Heart left ventricle (tissue), 16 donors: Measurements from ENCODE around the gene CDC14B. TPM values are rescaled to one million over a fixed set of nuclear protein-coding genes. Genes with fewer than 3 reads are reported as not detected.
"Not testable (repeated sequence)": the region's sequence is repeated elsewhere in the genome, so short reads cannot be mapped to it uniquely, and the experiment has no call there.

Source experiments
- ATAC-seq, 4 donors: fragments of 200-7000 bp; cut with Tn5 transposase; one replicate each; pipeline ENCODE4 v1.9.1; 2020 to 2022; ENCODE audit warnings: moderate library complexity in 4 of 4, mild to moderate bottlenecking in 3 of 4, moderate number of reproducible peaks in 1 of 4
- DNase-seq, 5 donors: peaks; one replicate each; pipeline ENCODE4 v3.0.0-alpha.2; 2020
- H3K27ac ChIP-seq, 12 donors: fragments of 200-600 bp; sonication (generic) in 4 of 12; one replicate each; pipeline versions ENCODE4 v1.5.0 to v1.8.0; 2016 to 2022; ENCODE audit warnings: mild to moderate bottlenecking in 2 of 12
- H3K27me3 ChIP-seq, 9 donors: fragments of 200-600 bp; sonication (generic) in 2 of 9; one replicate each; pipeline versions ENCODE4 v1.5.1 to v1.8.0; 2016 to 2022; ENCODE audit warnings: mild to moderate bottlenecking in 3 of 9
- H3K36me3 ChIP-seq, 9 donors: fragments of 200-600 bp; sonication (generic) in 2 of 9; one replicate each; pipeline versions ENCODE4 v1.5.0 to v1.8.0; 2018 to 2022; ENCODE audit warnings: mild to moderate bottlenecking in 2 of 9
- H3K4me1 ChIP-seq, 12 donors: fragments of 200-600 bp; sonication (generic) in 4 of 12; one replicate each; pipeline versions ENCODE4 v1.5.0 to v1.8.0; 2016 to 2022; ENCODE audit warnings: mild to moderate bottlenecking in 3 of 12
- H3K4me3 ChIP-seq, 12 donors: fragments of 200-600 bp; sonication (generic) in 4 of 12; one replicate each; pipeline versions ENCODE4 v1.5.0 to v1.8.0; 2017 to 2022; ENCODE audit warnings: mild to moderate bottlenecking in 9 of 12, moderate library complexity in 4 of 12
- H3K9me3 ChIP-seq, 12 donors: fragments of 200-600 bp; sonication (generic) in 4 of 12; one replicate each; pipeline versions ENCODE4 v1.5.0 to v1.8.0; 2016 to 2022; ENCODE audit warnings: mild to moderate bottlenecking in 1 of 12
- POLR2A ChIP-seq, 2 donors: fragments of 450-650 bp; IDR thresholded peaks; one replicate each; pipeline ENCODE4 v1.6.1; 2017; ENCODE audit warnings: antibody characterized with exemption in 2 of 2, mild to moderate bottlenecking in 2 of 2, moderate library complexity in 2 of 2
- WGBS, 4 donors: extraction: QIAGEN DNeasy Blood & Tissue Kit in 2 of 4; methylation state at CpG; one replicate each; pipeline versions ENCODE4 v1.1.5 to v1.1.7; 2013 to 2018; 5-methylcytosine and 5-hydroxymethylcytosine counted together
- intact Hi-C, 10 donors: fragments of 100-400 bp; cut with DNase I; formaldehyde crosslinking; loops; one replicate each; pipeline versions ENCODE4 v1.11.1 to v1.14.2; 2022
- polyA plus RNA-seq, 2 donors: library from polyadenylated mRNA; stranded (reverse); fragments of 200-250 nt; gene quantifications; one replicate each; pipeline ENCODE4 v1.2.3, GENCODE V29; 2013
- total RNA-seq, 9 donors: library from RNA; depleted of rRNA in 2 of 9; stranded (reverse); fragments of >200 nt in 2 of 9; fragmentation: NEBNext Ultra II Directional in 3 of 9; extraction: Animal tissue kit (Norgen Biotek cat#: 25700) in 3 of 9; gene quantifications; one replicate each; pipeline versions ENCODE4 v1.1.0 to v1.2.4, GENCODE V29; 2016 to 2023
- TF ChIP-seq, protein P1 (sequence below), 12 donors: fragments of 200-600 bp; sonication (generic) in 4 of 12; IDR thresholded peaks; one replicate each; pipeline versions ENCODE4 v1.5.0 to v1.8.0; 2018 to 2022; ENCODE audit warnings: antibody characterized with exemption in 12 of 12, mild to moderate bottlenecking in 5 of 12
- donor health status: ischemic (EF 13 %, LVEDD 7.1; RV severe dilation, severe dysfunction).
- donor health status: healthy with polysubstance abuse.
- donor health status: DM: no; HTN: yes; CAD: no.
- donor health status: DM: no; HTN: no; CAD: no.
- donor health status: ischemic (EF 25% LVEDD 6.9; RV normal size, moderate dysfunction).
- donor health status: ischemic (EF 25% LVEDD 5.7; RV mildly dilated, moderate dysfunction).
- donor health status: healthy.
- donor health status: DM: yes; HTN: yes; CAD: no.
- donor health status: ischemic (EF 35%, LVEDD 5.7; RV mildly dilated, moderate dysfunction).
- donor health status: nonischemic (EF 11% LVEDD 7.7; RV severe dilation, severe dysfunction).
- donor health status: DM: yes; HTN: yes; CAD: no.
- donor health status: PGD.
- donor health status: ischemic (EF 29% LVEDD 5.4; RV normal size, mild dysfunction).
- donor health status: nonischemic (EF 23%, LVEDD 6.1; RV moderate dilation, normal function).

The CDC14B gene
- total and polyA plus RNA-seq, 11 donors, result 5.1 to 37.0 (median 23.7) TPM

DNA sequence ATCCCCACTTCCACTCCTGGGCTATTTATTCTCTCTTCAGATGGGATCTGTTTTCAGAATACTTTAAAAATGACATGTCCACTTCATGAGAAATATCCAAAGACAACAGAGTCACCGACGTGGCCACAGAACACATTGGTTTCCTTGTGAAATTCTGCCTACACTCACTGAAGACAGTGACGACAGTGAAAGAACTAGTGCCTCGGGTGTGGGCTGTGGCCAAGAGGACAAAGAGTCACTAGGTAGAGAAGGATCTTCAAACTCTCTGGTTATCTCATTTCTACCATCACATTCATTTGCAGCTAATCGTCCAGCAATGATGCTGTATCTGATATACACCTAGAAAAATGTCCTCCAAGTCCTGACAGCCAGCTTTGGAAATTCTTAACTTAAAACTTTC is 110.6 kb downstream of the CDC14B start:
- no peak overlapping the region for H3K4me3 ChIP-seq
- H3K4me1 ChIP-seq, result peaks cover 0 to 38% (median 20%) of the 10 kb centered on the region in 12 donors
- no peak for TF ChIP-seq POLR2A (IDR thresholded peaks at IDR 0.05)
- TF ChIP-seq, protein P1, sequence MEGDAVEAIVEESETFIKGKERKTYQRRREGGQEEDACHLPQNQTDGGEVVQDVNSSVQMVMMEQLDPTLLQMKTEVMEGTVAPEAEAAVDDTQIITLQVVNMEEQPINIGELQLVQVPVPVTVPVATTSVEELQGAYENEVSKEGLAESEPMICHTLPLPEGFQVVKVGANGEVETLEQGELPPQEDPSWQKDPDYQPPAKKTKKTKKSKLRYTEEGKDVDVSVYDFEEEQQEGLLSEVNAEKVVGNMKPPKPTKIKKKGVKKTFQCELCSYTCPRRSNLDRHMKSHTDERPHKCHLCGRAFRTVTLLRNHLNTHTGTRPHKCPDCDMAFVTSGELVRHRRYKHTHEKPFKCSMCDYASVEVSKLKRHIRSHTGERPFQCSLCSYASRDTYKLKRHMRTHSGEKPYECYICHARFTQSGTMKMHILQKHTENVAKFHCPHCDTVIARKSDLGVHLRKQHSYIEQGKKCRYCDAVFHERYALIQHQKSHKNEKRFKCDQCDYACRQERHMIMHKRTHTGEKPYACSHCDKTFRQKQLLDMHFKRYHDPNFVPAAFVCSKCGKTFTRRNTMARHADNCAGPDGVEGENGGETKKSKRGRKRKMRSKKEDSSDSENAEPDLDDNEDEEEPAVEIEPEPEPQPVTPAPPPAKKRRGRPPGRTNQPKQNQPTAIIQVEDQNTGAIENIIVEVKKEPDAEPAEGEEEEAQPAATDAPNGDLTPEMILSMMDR (IDR thresholded peaks at IDR 0.05), result no peak
- H3K27me3 ChIP-seq, result no peaks in the 10 kb centered on the region
- no peaks in the 10 kb centered on the region for H3K9me3 ChIP-seq
- H3K36me3 ChIP-seq, result peaks cover 0 to 31% (median 9%) of the 10 kb centered on the region in 9 donors
- DNase-seq (no peak), ATAC-seq (no peak)
- intact Hi-C loops, result loop anchor here in 1 of 10 donors (5.0 kb wide), 1 partner anchor 53 kb away; no protein-coding TSS in a partner anchor
- peak overlapping the region in 11 of 12 donors; percentile 20 to 79 (median 51) for H3K27ac ChIP-seq
- 71 to 81% (median 77%) methylated on average over 5 of the region's 5 CpGs for WGBS, 4 donors

DNA sequence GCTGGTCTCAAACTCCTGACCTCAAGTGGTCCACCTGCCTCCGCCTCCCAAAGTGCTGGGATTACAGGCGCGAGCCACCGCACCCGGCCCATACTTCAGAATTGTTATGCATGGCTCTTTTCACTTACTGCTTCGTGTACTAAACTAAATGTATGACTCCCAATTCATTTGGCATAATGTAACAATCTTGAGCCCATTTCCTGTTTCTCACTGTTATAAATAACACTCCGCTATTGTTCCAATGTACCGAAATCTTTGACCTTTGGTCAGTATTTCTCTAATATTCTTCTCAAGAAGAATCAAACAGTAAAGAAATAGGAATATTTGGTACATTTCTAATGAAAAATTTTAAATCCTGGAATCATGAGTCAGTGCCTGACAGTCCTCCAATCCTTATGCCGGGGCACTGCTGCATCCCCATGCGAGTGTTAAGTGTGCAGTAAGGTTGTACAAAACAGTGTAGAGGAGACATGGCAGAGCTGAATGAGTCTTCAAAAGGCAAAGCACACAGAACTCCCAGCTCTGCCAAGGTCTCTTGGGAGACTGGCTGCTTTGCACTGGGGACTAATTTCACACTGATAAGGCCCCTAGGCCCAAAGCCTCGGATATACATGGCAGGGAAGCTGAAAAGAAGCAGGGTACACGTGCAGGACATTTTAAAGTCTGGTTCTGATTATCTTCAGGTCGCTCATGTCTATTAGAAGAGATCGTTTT is 111.3 kb downstream of the CDC14B start:
- no peaks in the 10 kb centered on the region for H3K27me3 ChIP-seq
- H3K9me3 ChIP-seq, result no peaks in the 10 kb centered on the region
- H3K4me1 ChIP-seq, result peaks cover 0 to 38% (median 20%) of the 10 kb centered on the region in 12 donors
- H3K4me3 ChIP-seq, result no peak overlapping the region
- intact Hi-C loops, result loop anchor here in 1 of 10 donors (5.0 kb wide), 1 partner anchor 54 kb away; no protein-coding TSS in a partner anchor
- peak; percentile 78 to 89 (median 82) for ATAC-seq
- no peak for TF ChIP-seq POLR2A (IDR thresholded peaks at IDR 0.05)
- TF ChIP-seq, protein P1 (IDR thresholded peaks at IDR 0.05), result no peak
- DNase-seq, result no peak
- H3K36me3 ChIP-seq, result peaks cover 0 to 31% (median 2%) of the 10 kb centered on the region in 9 donors
- 58 to 62% (median 60%) methylated on average over 14 of the region's 14 CpGs for WGBS, 4 donors
- peak overlapping the region in 11 of 12 donors; percentile 20 to 79 (median 51) for H3K27ac ChIP-seq

DNA sequence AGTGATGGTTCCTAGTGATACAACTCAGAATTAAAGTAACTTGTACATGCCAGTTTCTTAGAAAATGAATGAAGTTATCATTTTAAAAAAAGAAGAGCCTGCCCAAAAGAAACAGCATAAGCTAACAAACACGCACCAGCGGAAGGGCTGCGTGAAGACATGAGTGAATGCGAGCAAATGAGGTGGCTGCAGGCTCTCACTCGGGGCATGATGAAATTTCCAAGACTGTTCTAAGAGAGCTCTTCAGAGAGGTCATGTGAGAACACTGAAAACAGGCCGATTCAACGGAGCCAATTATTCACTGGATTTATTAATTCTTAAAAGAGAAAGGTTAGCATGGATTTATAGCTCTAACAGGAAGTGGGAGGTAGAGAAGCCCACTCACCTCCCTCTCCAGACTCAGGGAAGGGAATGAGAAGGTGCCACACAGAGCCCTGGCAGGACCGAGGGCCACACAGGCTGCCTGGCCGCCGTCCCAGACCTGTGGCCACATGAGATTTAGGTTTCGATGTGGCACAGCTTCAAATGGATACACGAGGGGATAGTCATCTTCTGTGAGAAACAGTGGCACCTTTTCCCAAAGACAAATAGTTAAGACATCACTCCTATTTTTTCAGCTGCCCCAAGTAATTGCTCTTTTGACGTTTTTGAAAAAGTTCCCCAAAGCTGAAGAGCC is 114.2 kb downstream of the CDC14B start:
- DNase-seq (no peak), ATAC-seq (no peak)
- TF ChIP-seq, protein P1 (IDR thresholded peaks at IDR 0.05), result no peak
- TF ChIP-seq POLR2A (IDR thresholded peaks at IDR 0.05), result no peak
- Histone ChIP-seq H3K4me1 (peaks cover 0 to 54% (median 22%) of the 10 kb centered on the region in 12 donors), H3K4me3 (no peak overlapping the region), H3K27me3 (no peaks in the 10 kb centered on the region), H3K27ac (no peak overlapping the region), H3K9me3 (no peaks in the 10 kb centered on the region), H3K36me3 (peaks cover 0 to 24% (median 0%) of the 10 kb centered on the region in 9 donors)
- WGBS, 4 donors, result 56 to 72% (median 62%) methylated on average over 13 of the region's 13 CpGs
- intact Hi-C loops, result loop anchor here in 1 of 10 donors (5.0 kb wide), 1 partner anchor 57 kb away; no protein-coding TSS in a partner anchor

DNA sequence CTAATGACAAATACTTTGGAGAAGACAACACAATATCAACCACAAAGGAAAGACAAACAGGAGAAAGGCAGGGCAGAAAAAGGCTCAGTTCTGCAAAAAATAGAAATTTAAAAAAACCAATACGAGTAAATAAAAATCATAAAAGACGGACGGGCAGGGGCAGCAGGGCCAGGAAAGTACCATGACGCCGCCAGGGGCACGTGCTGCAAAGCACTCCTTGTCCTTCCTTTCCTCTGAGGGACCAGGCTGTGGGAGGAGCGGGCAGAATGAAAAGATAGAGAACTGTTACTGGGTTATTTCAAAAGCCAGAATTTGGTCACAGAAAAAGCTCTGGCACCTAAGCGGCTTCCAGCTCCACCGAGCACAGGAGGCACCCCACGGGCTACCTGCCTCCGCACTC is 115.7 kb downstream of the CDC14B start:
- intact Hi-C loops, result no loop called here
- no peaks in the 10 kb centered on the region for H3K27me3 ChIP-seq
- H3K9me3 ChIP-seq, result no peaks in the 10 kb centered on the region
- no peak for ATAC-seq
- peaks cover 0 to 46% (median 18%) of the 10 kb centered on the region in 12 donors for H3K4me1 ChIP-seq
- WGBS, 4 donors, result 94 to 95% (median 95%) methylated on average over 11 of the region's 11 CpGs
- TF ChIP-seq, protein P1 (IDR thresholded peaks at IDR 0.05), result no peak
- TF ChIP-seq POLR2A (IDR thresholded peaks at IDR 0.05), result no peak
- no peak overlapping the region for H3K27ac ChIP-seq
- H3K4me3 ChIP-seq, result no peak overlapping the region
- no peak for DNase-seq
- peaks cover 0 to 21% (median 0%) of the 10 kb centered on the region in 9 donors for H3K36me3 ChIP-seq

DNA sequence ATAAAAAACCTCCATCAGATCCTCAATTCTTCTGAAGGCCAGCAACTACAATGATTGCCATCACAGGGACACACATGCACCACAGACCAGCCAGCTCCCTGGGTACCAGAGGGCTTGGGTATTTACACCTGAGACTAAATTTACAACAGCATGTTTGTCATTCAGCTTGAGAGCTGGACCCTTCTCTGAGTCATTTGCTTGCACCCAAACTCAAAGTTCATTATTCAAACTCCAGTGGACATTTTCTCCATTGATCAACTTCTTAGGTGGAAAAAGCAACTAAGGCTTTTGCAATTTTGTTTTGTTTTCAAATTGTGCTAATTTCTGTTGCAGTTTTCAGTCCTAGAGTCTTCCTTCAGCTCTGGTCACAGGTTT is 116.3 kb downstream of the CDC14B start:
- Histone ChIP-seq H3K27ac (peak overlapping the region in 1 of 12 donors; percentile 39), H3K36me3 (peaks cover 0 to 21% (median 0%) of the 10 kb centered on the region in 9 donors), H3K4me1 (peaks cover 0 to 41% (median 14%) of the 10 kb centered on the region in 12 donors)
- DNase-seq, H3K27me3 ChIP-seq, H3K9me3 ChIP-seq, ATAC-seq, H3K4me3 ChIP-seq, intact Hi-C loops: not testable (repeated sequence)
